OCI-LY1 (cell line): Measurements from ENCODE around the gene GPR17.

Source experiments
- EZH2 ChIP-seq: fragments of 200-600 bp; sonication (generic), shearing (Covaris generic); IDR thresholded peaks from 2 replicates; pipeline ENCODE4 v1.8.0; 2017; ENCODE audit warnings: borderline replicate concordance, mixed run types, mild to moderate bottlenecking, antibody characterized with exemption, low read length, moderate library complexity, mixed read lengths
- TF ChIP-seq, protein P1 (sequence below): fragments of 200-600 bp; sonication (generic), shearing (Covaris generic); IDR thresholded peaks from 2 replicates; pipeline ENCODE4 v1.5.1; 2017; ENCODE audit warnings: mild to moderate bottlenecking, antibody characterized with exemption, low read length, moderate library complexity, mixed read lengths

DNA sequence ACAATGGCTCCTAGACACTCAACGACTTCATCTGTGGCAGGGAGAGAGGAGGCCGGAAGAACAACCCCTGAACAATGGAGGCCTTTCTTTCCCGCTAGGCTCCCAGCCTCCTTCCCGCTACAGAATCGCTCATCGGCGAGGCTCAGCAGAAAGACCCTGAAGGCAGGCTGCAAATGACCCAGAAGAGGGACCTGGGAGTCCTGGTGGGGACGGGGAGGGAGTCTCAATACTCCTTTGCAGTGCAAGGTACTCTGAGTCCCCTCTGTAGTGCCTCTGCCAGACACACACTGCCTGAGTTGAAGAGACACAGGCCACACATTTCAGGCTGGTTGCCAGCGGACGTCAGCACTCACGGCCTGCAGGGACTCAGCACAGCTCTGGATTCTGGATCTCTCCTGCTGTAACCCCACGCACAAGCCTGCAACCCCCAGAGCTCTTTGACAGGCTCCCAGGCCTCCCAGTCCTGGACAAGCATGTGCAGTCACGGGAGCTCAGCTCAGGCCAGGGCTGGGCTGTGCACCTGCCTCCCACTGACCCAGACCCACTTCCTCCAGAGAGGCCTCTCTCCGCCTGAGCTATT is 6.1 kb downstream of the GPR17 start:
- TF ChIP-seq, protein P1, sequence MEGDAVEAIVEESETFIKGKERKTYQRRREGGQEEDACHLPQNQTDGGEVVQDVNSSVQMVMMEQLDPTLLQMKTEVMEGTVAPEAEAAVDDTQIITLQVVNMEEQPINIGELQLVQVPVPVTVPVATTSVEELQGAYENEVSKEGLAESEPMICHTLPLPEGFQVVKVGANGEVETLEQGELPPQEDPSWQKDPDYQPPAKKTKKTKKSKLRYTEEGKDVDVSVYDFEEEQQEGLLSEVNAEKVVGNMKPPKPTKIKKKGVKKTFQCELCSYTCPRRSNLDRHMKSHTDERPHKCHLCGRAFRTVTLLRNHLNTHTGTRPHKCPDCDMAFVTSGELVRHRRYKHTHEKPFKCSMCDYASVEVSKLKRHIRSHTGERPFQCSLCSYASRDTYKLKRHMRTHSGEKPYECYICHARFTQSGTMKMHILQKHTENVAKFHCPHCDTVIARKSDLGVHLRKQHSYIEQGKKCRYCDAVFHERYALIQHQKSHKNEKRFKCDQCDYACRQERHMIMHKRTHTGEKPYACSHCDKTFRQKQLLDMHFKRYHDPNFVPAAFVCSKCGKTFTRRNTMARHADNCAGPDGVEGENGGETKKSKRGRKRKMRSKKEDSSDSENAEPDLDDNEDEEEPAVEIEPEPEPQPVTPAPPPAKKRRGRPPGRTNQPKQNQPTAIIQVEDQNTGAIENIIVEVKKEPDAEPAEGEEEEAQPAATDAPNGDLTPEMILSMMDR = no peak
- no peak for TF ChIP-seq EZH2
